GM20000 (cell line): ENCODE data around the gene ITPR2.

Experiments
- DNase-seq: peaks from one replicate; pipeline ENCODE4 v3.0.0; 2012; ENCODE audit warnings: low spot score
- TF ChIP-seq, protein P1 (sequence below): IDR thresholded peaks from 2 replicates; pipeline ENCODE4 v1.5.1; 2012; ENCODE audit warnings: mild to moderate bottlenecking, control low read depth; ENCODE audit errors: extremely low read depth, missing control alignments

Gene ITPR2

DNA sequence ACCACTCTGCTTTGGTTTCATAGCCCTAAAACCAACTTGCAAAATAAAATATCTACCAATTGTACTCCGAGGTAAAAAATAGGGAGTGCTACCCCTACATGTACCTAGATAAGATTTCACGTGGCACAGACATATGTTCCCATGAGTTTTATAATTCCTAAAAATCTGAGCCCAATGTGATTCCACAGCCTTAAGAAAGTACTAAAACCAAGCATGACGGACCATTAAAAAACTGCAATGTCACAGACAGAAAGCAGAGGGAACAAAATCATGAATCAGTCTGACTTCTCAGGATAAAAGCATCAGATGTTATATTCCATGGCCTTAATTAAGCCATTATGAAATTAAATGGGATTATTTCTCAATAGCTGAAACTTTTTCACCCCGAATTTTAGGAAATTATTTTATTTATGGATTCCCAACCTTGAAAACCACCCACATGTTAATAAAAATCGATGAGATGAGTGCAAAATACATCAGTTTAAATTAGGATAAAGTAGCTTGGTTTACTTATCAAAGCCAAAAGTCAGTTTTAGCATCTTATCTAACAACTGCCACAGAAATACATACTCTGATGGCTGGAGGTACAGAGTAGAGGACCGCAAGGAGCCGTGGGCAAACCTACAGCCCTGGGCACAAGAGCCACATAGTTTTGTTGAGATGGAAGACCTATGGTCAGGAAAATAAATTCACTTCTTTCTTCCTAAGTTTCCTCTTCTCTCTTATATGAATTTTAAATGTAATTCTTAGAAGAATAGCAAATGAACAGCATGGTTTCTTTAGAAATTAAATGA is 4.5 kb downstream of the ITPR2 start:
- no peak for DNase-seq
- TF ChIP-seq, protein P1, sequence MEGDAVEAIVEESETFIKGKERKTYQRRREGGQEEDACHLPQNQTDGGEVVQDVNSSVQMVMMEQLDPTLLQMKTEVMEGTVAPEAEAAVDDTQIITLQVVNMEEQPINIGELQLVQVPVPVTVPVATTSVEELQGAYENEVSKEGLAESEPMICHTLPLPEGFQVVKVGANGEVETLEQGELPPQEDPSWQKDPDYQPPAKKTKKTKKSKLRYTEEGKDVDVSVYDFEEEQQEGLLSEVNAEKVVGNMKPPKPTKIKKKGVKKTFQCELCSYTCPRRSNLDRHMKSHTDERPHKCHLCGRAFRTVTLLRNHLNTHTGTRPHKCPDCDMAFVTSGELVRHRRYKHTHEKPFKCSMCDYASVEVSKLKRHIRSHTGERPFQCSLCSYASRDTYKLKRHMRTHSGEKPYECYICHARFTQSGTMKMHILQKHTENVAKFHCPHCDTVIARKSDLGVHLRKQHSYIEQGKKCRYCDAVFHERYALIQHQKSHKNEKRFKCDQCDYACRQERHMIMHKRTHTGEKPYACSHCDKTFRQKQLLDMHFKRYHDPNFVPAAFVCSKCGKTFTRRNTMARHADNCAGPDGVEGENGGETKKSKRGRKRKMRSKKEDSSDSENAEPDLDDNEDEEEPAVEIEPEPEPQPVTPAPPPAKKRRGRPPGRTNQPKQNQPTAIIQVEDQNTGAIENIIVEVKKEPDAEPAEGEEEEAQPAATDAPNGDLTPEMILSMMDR: no peak

- no peak for DNase-seq
- TF ChIP-seq, protein P1: no peak
Observed at GRCh38 chr12:26826437-26826836, 6.6 kb downstream of the ITPR2 start.

GRCh38 chr12:26825459-26826016 is 7.5 kb downstream of the ITPR2 start:
- TF ChIP-seq, protein P1: no peak
- DNase-seq: no peak

DNA sequence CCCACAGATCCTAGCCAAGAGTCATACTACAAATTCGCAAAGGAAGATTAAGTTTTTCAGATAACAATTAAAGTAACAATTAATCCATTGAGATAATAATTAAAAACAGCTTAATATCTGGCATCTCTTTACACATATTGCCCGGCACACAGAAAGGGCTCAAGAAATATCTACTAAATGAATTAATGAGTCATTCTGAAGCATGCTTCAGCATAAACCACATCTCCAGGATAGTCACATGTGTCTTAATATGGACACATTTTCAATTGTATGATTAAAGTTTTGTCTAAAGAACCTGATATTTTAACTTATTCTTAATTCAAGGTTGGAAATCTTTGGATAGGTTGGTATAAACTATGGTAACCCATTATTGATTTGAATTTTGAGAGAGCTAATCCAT is 9.6 kb downstream of the ITPR2 start:
- DNase-seq: no peak
- TF ChIP-seq, protein P1: no peak

- no peak for DNase-seq
- TF ChIP-seq, protein P1: no peak
Observed at GRCh38 chr12:26822026-26822425, 11.0 kb downstream of the ITPR2 start.

- TF ChIP-seq, protein P1: no peak
- no peak for DNase-seq
Observed at GRCh38 chr12:26821212-26821701, 11.7 kb downstream of the ITPR2 start.

GRCh38 chr12:26818636-26819035 is 14.4 kb downstream of the ITPR2 start:
- TF ChIP-seq, protein P1: no peak
- DNase-seq: no peak
